HG03175 (cell line): ENCODE measurements around the gene SNHG17.
"Not testable (repeated sequence)": the region's sequence is repeated elsewhere in the genome, so short reads cannot be mapped to it uniquely, and the experiment has no call there.

Source experiments
- ATAC-seq: cut with Tn5 transposase; IDR thresholded peaks from one replicate; pipeline ENCODE4 v1.9.1; 2021; ENCODE audit warnings: mild to moderate bottlenecking, moderate library complexity; ENCODE audit not compliant: unreplicated experiment

The SNHG17 gene

GRCh38 chr20:38447931-38448675, 13.0 kb upstream of the SNHG17 start:
- ATAC-seq = no peak

GRCh38 chr20:38447251-38447661, 12.1 kb upstream of the SNHG17 start:
- no peak for ATAC-seq

DNA sequence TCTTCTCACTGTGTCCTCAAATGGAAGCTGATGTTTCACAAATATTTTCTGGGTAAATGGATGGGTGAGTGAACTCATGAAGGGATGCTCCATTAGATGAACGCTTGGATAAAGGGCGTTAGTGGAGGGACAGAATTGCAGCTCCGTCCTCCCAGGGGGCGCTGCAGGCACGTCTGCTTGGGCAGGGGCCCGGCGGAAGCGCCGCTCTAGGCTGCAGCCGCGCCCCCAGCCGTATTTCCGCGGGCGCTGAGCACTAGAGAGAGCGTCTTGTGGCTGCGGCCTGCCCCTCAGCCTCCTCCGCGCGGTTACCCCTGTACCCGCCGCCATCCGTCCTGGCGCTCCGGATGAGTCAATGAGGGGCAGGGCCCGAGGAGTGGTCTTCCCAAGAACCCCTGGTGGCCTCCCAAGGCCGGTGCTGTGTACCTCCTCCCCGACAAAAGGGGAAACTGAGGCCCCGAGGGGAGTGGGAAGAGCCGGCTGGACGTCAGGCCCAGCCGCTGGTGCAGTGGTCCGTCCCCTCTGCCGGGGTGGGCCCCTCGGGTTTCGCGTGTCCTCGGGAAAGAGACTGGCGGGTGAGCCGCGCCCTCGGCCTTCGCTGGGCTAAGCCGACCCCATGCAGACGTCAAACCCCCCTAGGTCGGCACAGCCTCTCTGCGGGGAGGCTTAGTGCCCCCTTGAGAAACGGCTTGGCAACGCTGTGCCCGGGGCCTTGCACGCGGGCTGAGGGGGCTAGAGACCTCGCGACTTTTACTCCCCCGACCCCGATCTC, 11.5 kb upstream of the SNHG17 start:
- peak; percentile 76 for ATAC-seq

- ATAC-seq = no peak
Observed at GRCh38 chr20:38445901-38446425, 10.8 kb upstream of the SNHG17 start.

GRCh38 chr20:38445381-38445796, 10.3 kb upstream of the SNHG17 start:
- ATAC-seq = no peak

GRCh38 chr20:38441916-38442315, 6.8 kb upstream of the SNHG17 start:
- ATAC-seq = no peak

DNA sequence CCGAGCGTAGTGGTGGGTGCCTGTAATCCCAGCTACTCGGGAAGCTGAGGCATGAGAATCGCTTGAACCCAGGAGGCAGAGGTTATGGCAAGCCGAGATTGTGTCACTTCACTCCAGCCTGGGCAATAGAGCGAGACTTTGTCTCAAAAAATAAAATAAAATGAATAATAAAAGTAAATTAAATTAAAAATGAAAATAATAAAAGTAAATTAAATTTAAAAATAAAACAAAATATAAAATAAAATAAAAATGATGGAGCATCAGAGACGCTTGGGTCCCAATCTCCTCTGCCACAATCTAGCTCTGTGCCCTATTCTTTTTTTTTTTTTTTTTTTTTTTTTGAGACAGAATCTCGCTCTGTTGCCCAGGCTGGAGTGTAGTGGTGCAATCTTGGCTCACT, 6.0 kb upstream of the SNHG17 start:
- ATAC-seq = not testable (repeated sequence)

GRCh38 chr20:38437796-38438195, 2.7 kb upstream of the SNHG17 start:
- no peak for ATAC-seq

DNA sequence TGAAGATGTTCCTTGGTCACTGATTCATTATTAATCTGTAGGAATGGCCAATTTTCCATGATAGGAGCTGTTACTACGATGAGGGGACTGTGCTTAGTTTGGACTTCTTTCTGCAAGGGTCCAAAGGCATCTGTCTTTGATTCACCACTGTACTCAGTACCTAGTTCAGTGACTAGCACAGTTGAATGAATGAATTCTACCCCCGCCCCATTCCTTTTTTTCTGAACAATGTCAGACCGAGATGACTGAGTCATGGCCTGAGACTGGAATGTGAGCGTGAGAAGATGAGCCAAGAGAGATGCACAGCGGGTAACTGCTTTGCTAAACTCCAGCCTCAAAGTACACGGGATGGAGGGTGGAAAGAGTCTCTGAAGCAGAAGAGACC, 419 bp upstream of the SNHG17 start:
- ATAC-seq = no peak

DNA sequence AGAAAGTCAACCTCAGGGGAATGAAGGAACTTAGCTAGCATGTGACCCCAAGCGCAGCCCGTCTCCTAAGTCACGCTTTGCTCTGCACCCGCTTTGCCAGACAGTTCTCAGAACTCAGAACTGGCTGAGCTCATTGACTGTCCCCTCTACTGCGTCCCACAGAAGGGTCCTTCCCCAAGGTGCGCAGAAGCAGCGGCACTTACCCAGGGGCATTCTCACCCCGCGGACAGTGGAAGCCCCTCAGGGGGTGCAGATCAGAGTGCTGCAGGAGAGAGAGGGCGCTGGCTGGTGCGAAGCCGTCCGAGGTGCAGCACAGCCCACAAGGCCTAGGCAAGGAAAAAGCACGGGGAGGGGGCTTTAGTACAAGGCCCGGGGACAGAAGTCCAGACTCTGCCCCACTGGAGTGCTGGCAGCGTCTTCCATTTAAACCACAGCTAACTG, 807 bp downstream of the SNHG17 start:
- ATAC-seq = peak; percentile 25

DNA sequence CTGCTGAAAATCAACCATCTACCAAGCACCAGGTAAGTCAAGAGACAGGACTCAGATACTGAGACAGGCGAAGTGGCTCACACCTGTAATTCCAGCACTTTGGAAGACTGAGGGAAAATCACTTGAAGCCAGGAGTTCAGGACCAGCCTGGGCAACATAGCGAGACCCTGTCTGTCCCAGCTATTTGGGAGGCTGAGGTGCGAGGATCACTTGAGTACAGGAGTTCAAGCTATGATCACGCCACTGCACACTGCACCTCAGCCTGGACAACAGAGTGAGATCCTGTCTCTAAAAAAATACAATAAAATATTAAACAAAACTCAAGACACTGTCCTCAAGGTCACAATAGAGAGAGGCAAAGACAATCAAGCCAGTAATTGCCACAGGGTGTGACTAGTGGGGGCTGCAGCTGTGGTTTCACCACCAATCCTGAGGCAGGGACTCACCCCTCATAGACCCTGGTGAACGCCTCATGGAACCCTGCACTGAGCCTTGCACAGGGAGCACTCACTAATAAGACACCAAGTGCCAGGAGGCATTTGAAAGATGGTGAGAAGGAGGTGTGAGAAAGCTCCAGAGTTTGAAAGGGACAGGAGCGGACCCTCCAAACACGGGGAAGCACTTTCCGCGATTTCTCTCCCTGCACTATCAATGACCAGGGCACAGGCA, 1.7 kb downstream of the SNHG17 start:
- ATAC-seq = no peak

GRCh38 chr20:38432870-38433269, 2.3 kb downstream of the SNHG17 start:
- not testable (repeated sequence) for ATAC-seq

GRCh38 chr20:38432292-38432691, 2.8 kb downstream of the SNHG17 start:
- no peak for ATAC-seq

GRCh38 chr20:38430679-38431325, 4.3 kb downstream of the SNHG17 start:
- ATAC-seq = no peak

DNA sequence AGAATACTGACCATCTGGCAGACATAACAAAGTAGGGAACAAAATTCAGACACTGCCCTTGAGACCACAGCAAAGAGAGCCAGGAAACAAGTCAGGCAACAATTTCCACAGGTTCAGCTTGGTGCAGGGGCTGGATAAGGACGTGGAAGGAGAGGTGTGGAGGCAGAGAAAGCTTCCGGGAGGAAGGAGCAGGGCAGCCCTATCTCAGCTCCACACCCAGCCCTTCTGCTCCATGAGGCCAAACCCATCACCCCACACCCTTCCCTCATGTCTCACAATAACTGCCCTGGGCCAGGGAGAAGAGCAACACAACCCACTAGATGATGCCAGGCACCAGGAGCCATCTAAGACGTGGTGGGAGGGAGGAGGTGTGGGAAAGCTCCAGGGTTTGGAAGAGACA, 5.8 kb downstream of the SNHG17 start:
- ATAC-seq = no peak

GRCh38 chr20:38428800-38429199, 6.3 kb downstream of the SNHG17 start:
- ATAC-seq = no peak

GRCh38 chr20:38427655-38428023, 7.5 kb downstream of the SNHG17 start:
- no peak for ATAC-seq

DNA sequence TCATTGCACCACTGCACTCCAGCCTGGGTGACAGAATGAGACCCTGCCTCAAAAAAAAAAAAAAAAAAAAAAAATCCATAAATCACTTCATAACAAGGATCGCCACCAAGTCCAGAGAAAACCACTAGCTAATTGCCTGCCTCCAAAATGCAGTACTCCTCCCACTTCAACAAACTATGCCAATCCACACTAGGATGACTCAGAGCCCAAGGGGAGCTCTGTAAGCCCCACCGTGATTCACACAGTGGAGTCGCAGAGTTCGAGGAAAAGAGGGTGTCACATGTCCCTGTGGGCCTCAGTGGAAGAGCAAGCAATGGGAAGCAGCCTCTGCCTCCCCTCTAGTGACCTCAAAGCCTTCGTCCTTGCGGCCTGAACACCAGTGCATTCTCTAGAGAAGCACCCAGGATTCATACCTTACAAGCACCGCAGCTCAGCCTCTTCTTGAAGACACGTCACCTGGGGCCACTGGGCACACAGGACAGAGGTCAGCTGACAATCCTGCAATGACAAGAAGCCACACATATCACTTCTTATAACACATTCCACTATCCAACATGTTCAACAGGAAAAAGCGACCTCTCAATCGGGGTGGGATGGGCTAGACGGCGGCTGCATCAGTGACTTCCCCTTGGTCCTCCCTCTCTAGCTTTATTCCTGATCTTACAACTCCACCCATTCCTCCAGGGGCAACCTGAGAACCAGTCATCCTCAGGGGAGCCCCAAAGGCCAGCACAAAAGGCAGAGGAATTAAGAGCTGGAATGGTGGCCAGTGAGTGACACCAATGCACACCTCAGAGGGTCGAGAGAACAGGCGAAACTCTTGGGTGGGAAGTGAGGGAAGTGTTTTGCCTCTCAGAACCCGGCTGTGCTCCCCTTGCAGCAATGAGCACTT, 8.9 kb downstream of the SNHG17 start:
- ATAC-seq = no peak

GRCh38 chr20:38424401-38424800, 10.7 kb downstream of the SNHG17 start:
- no peak for ATAC-seq

DNA sequence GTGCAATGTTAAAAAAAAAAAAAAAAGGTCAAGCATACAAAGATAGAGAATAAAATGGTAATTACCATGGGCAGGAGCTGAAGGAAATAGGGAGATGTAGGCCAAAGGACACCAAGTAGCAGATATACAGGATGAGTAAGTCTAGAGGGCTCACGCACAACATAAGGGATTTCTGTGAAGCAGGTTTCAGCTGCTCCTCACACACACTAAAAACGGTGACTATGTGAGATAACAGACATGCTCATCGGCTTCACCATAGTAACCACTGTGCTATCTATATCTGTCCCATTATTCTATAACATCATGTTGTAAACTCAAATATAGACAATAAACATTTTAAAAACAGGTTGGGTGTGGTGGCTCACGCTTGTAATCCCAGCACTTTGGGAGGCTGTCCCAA, 11.6 kb downstream of the SNHG17 start:
- no peak for ATAC-seq
